Measurements from ENCODE around the gene B3GALT5.

GRCh38 chr21:39637197-39637970 lies 24.6 kb downstream of the B3GALT5 start:
- TF ChIP-seq, protein P1, sequence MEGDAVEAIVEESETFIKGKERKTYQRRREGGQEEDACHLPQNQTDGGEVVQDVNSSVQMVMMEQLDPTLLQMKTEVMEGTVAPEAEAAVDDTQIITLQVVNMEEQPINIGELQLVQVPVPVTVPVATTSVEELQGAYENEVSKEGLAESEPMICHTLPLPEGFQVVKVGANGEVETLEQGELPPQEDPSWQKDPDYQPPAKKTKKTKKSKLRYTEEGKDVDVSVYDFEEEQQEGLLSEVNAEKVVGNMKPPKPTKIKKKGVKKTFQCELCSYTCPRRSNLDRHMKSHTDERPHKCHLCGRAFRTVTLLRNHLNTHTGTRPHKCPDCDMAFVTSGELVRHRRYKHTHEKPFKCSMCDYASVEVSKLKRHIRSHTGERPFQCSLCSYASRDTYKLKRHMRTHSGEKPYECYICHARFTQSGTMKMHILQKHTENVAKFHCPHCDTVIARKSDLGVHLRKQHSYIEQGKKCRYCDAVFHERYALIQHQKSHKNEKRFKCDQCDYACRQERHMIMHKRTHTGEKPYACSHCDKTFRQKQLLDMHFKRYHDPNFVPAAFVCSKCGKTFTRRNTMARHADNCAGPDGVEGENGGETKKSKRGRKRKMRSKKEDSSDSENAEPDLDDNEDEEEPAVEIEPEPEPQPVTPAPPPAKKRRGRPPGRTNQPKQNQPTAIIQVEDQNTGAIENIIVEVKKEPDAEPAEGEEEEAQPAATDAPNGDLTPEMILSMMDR (IDR thresholded peaks at IDR 0.05; ENCODE audit: low read length), result no peak
- no peak for TF ChIP-seq EZH2 (optimal IDR thresholded peaks at IDR 0.05; ENCODE audit: low read depth, low read length)

All from MM.1S (cell line).